Testis (tissue), 3 donors: Measurements from ENCODE around the gene PNLIPRP2. TPM values are rescaled to one million over a fixed set of nuclear protein-coding genes. Genes with fewer than 3 reads are reported as not detected.

Experiments used
- DNase-seq: peaks from one replicate; pipeline ENCODE4 v3.0.0-alpha.2; 2019
- H3K27ac ChIP-seq, 2 donors: fragments of 200-600 bp; sonication (generic); one replicate each; pipeline ENCODE4 v1.5.1; 2019
- H3K27me3 ChIP-seq: fragments of 200-600 bp; sonication (generic); one replicate; pipeline ENCODE4 v1.5.1; 2019
- H3K36me3 ChIP-seq: fragments of 200-600 bp; sonication (generic); one replicate; pipeline ENCODE4 v1.5.1; 2017; ENCODE audit warnings: low read depth; ENCODE audit errors: missing control alignments
- H3K4me1 ChIP-seq: fragments of 200-600 bp; sonication (generic); one replicate; pipeline ENCODE4 v1.5.1; 2019
- H3K4me3 ChIP-seq, 2 donors: fragments of 200-600 bp; sonication (generic); one replicate each; pipeline ENCODE4 v1.5.1; 2017 to 2019
- H3K9me3 ChIP-seq: fragments of 200-600 bp; sonication (generic); one replicate; pipeline ENCODE4 v1.5.1; 2017
- CTCF ChIP-seq, 3 experiments: fragments of 450-650 bp in 2 of 3; fragments of 200-600 bp in 1 of 3; sonication (generic) in 1 of 3; IDR thresholded peaks; one replicate each; pipeline ENCODE4 v1.5.1; 2016 to 2019; ENCODE audit warnings: antibody characterized with exemption in 3 of 3, mild to moderate bottlenecking in 2 of 3, moderate library complexity in 1 of 3
- POLR2A ChIP-seq: fragments of 450-650 bp; IDR thresholded peaks from one replicate; pipeline ENCODE4 v1.6.1; 2017; ENCODE audit warnings: antibody characterized with exemption, mild to moderate bottlenecking, moderate library complexity
- WGBS, 2 donors: methylation state at CpG; one replicate each; pipeline ENCODE4 v1.1.5; 2018; 5-methylcytosine and 5-hydroxymethylcytosine counted together
- intact Hi-C: fragments of 100-400 bp; cut with DNase I; formaldehyde crosslinking; loops from one replicate; pipeline ENCODE4 v1.15.1; 2023; ENCODE audit warnings: low total_unique reads
- polyA plus RNA-seq: library from polyadenylated mRNA; stranded (reverse); fragments of 350-450 nt; fragmentation: Illumina TruSeq; extraction: RNeasy Lipid Tissue Mini Kit (QIAGEN cat#74804); gene quantifications from one replicate; pipeline ENCODE4 v1.2.3, GENCODE V29; 2014; ENCODE audit warnings: low read depth, low replicate concordance; ENCODE audit not compliant: insufficient read depth
- total RNA-seq, 2 donors: library from RNA; depleted of rRNA; stranded (reverse); fragments of >200 nt; gene quantifications; one replicate each; pipeline ENCODE4 v1.2.3, GENCODE V29; 2016

PNLIPRP2 gene
- total and polyA plus RNA-seq, 3 donors from 2014 or later = 0.31 to 0.61 TPM; not detected in 1

GRCh38 chr10:116646502-116646901 is 25.7 kb downstream of the PNLIPRP2 start:
- TF ChIP-seq CTCF (IDR thresholded peaks at IDR 0.05) = no peak
- TF ChIP-seq POLR2A = no peak
- H3K9me3 ChIP-seq = no peaks in the 10 kb centered on the region
- H3K27me3 ChIP-seq = no peaks in the 10 kb centered on the region
- intact Hi-C loops = no loop called here
- 86 to 94% methylated on average over 1 to 5 of the region's 5 CpGs for WGBS, 2 donors
- H3K36me3 ChIP-seq = no peaks in the 10 kb centered on the region
- H3K4me1 ChIP-seq = no peaks in the 10 kb centered on the region
- H3K4me3 ChIP-seq = no peak overlapping the region
- DNase-seq = no peak
- no peak overlapping the region for H3K27ac ChIP-seq

GRCh38 chr10:116648903-116649302 is 28.1 kb downstream of the PNLIPRP2 start:
- Histone ChIP-seq H3K27ac (no peak overlapping the region), H3K27me3 (no peaks in the 10 kb centered on the region), H3K36me3 (no peaks in the 10 kb centered on the region), H3K9me3 (no peaks in the 10 kb centered on the region), H3K4me1 (no peaks in the 10 kb centered on the region), H3K4me3 (no peak overlapping the region)
- intact Hi-C loops = no loop called here
- 79% methylated on average over 8 of the region's 8 CpGs for WGBS, 2 donors
- no peak for DNase-seq
- TF ChIP-seq POLR2A (no peak), CTCF (IDR thresholded peaks at IDR 0.05) (no peak)

- Histone ChIP-seq H3K27me3 (no peaks in the 10 kb centered on the region), H3K27ac (no peak overlapping the region), H3K4me3 (no peak overlapping the region), H3K9me3 (no peaks in the 10 kb centered on the region), H3K36me3 (no peaks in the 10 kb centered on the region), H3K4me1 (no peaks in the 10 kb centered on the region)
- TF ChIP-seq CTCF (IDR thresholded peaks at IDR 0.05) (no peak), POLR2A (no peak)
- WGBS, 2 donors = 86% methylated on average over 1 of the region's 1 CpG
- DNase-seq = no peak
- intact Hi-C loops = no loop called here
Observed at GRCh38 chr10:116653885-116654284, 33.1 kb downstream of the PNLIPRP2 start.

- no peak for DNase-seq
Observed at GRCh38 chr10:116654816-116655215, 34.1 kb downstream of the PNLIPRP2 start.

More at GRCh38 chr10:116654816-116655215, 34.1 kb downstream of the PNLIPRP2 start:
- H3K27ac ChIP-seq = no peak overlapping the region
- intact Hi-C loops = no loop called here
- no peaks in the 10 kb centered on the region for H3K36me3 ChIP-seq
- H3K9me3 ChIP-seq = no peaks in the 10 kb centered on the region
- TF ChIP-seq CTCF (IDR thresholded peaks at IDR 0.05) (peak in 1 of 3 experiments; percentile 38), POLR2A (no peak)
- whole genome bisulfite sequencing, 2 donors = 65 to 67% methylated on average over 2 to 4 of the region's 4 CpGs
- H3K4me3 ChIP-seq = no peak overlapping the region
- no peaks in the 10 kb centered on the region for H3K27me3 ChIP-seq
- H3K4me1 ChIP-seq = no peaks in the 10 kb centered on the region
